GM12891 (cell line): ENCODE data around the gene FOS.

Source experiments
- PAX5 ChIP-seq: IDR thresholded peaks from 2 replicates; pipeline ENCODE4 v1.6.1; 2011; ENCODE audit warnings: low read length, moderate library complexity, mild to moderate bottlenecking; ENCODE audit not compliant: insufficient read depth, severe bottlenecking
- POLR2A ChIP-seq: IDR thresholded peaks from 2 replicates; pipeline ENCODE4 v1.6.1; 2011; ENCODE audit warnings: low read depth, low read length, control low read depth
- POLR2AphosphoS5 ChIP-seq: IDR thresholded peaks from 2 replicates; pipeline ENCODE4 v1.6.1; 2011; ENCODE audit warnings: low read depth, low read length, control low read depth
- POU2F2 ChIP-seq: IDR thresholded peaks from 2 replicates; pipeline ENCODE4 v1.6.1; 2011; ENCODE audit warnings: low read depth, mild to moderate bottlenecking, control low read depth, low read length, moderate library complexity
- SPI1 ChIP-seq: IDR thresholded peaks from 2 replicates; pipeline ENCODE4 v1.6.1; 2011; ENCODE audit warnings: low read depth, low read length, control low read depth
- TAF1 ChIP-seq: IDR thresholded peaks from 2 replicates; pipeline ENCODE4 v1.6.1; 2011; ENCODE audit warnings: low read depth, low read length, control low read depth

- TF ChIP-seq POLR2AphosphoS5 (no peak), POLR2A (no peak), TAF1 (no peak), SPI1 (no peak), POU2F2 (no peak), PAX5 (no peak)
These were observed 41.7 kb upstream of the FOS start for GRCh38 chr14:75236901-75237419.
